HG03378 (cell line): Measurements from ENCODE around the gene ABCC1.
"Not testable (repeated sequence)": the region's sequence is repeated elsewhere in the genome, so short reads cannot be mapped to it uniquely, and the experiment has no call there.

Experiments
- ATAC-seq: cut with Tn5 transposase; IDR thresholded peaks from one replicate; pipeline ENCODE4 v1.9.1; 2021; ENCODE audit warnings: mild to moderate bottlenecking, moderate library complexity; ENCODE audit not compliant: unreplicated experiment

The ABCC1 gene

GRCh38 chr16:15966420-15966819 lies 17.0 kb downstream of the ABCC1 start:
- no peak for ATAC-seq

GRCh38 chr16:15966836-15967546 lies 17.6 kb downstream of the ABCC1 start:
- no peak for ATAC-seq

DNA sequence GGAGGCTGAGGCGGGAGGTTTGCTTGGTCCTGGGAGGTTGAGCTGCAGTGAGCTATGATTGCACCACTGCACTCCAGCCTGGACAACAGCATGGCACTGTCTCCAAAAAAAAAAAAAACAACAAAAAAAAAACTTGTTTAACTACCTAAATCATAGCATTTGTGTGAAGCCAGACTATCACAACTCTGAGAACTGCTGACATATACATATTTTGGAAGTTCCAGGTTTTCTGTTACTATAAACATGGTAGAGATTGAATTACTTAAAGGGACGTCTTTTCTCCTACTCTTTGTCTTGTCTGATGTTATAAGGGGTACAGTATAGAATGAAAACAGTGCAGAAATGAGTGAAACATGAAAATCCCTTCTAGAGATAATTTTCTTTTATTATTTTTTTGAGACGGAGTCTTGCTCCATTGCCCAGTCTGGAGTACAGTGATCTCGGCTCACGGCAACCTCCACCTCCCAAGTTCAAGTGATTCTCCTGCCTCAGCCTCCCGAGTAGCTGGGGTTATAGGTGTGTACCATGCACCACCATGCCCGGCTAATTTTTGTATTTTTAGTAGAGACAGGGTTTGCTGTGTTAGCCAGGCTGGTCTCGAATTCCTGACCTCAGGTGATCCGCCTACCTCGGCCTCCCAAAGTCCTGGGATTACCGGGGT lies 18.4 kb downstream of the ABCC1 start:
- ATAC-seq = no peak

DNA sequence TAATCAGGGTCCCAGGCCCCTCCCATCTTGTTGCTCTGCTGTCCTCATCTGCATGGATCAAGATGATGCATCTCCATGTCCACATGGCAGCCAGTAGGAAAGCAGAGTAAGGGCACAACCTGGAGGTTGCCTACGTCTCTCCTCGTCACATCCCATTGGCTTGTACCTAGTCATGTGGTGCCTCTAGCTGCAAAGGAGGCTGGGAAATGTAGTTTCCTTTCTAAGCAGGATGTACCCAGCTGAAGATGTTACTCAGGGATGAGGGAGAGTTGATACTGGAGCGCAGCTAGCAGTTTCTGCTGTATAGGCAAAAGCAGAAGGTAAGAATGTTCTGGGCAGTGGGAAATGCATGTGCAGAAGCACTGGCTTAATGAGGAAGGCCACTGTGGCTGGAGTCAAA lies 20.8 kb downstream of the ABCC1 start:
- no peak for ATAC-seq

DNA sequence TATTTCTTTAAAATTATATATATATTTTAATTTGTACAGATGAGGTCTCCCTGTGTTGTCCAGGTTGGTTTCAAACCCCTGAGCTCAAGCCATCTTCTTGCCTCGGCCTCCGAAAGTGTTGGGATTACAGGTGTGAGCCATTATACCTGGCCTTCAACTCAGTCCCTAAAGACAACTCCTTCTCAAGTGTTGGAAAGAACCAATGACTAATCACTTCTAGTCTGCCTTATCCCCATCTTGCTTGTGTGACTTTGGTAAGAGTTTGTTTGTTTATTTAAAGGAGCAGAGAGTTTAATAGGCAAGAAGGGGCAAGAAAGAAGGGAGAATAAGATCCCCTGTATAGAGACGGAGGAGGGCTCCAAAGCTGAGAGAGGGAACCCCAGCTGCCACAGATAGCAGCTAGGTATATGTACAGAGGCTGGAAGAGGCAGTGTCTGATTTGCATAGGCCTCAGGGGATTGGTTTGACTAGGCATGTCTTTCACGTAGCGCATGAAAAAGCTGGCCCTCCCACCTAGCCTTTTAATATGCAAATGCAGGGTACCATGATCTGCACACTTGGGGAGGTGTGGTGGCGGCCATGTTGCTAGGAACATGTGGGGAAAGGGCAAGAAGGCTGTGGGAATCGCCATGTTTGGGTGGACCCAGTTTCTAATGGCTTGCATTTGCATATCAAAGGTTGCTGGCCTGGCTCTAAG lies 21.5 kb downstream of the ABCC1 start:
- no peak for ATAC-seq

GRCh38 chr16:15971440-15971815 lies 22.0 kb downstream of the ABCC1 start:
- ATAC-seq = no peak

DNA sequence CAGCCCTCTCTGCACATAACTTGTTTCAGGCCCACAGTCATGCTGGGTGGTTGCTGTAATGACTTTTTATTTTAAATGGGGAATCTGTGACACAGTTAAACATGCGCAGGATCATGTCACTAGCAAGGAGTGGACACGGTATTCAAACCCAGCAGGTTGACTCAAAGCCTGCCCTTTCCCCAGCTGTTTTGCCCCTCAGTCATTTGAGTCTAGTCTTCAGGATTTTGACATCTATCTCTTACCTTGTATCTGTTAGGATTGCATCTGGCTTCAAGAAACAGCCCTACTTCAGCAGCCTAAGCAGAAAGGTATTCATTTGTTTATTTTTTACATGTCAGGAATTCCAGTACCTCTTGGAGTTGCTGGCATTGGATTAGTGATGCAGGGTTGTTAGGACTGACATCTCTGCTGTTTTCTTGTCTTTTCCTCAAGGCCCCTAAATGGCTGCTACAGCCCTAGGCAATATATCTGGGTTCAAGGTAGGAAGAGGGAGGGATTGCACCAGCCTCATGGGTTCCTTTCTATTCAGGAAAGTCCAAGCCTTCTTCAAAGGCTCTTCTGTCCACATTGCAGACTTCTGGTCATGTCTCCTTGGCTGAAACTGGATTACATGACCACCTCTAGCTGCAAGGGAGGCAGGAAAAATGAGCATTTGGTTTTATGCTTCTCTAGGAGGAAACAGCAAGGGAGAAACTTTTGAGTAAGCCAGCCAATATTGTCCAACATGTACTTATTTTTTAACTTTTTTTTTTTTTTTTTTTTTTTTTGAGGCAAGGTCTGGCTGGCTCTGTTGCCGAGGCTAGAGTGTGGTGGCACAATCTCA lies 22.8 kb downstream of the ABCC1 start:
- ATAC-seq = no peak

DNA sequence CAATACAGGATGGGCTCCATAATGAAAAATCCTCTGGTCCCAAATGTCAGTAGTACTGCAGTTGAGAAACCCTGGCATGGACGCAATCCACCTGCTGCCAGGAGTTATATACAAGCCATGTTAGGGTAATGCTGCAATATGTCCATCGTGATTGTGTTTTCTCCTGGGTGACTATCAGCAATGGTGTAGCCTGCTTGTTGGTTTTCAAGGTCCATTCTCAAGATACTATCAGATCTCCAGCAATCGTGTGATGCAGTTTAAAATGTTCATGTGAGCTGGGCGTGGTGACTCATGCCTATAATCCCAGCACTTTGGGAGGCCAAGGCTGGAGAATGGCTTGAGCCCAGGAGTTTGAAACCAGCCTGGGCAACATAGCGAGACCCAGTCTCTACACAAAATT lies 24.0 kb downstream of the ABCC1 start:
- no peak for ATAC-seq

GRCh38 chr16:15974057-15974456 lies 24.6 kb downstream of the ABCC1 start:
- no peak for ATAC-seq

DNA sequence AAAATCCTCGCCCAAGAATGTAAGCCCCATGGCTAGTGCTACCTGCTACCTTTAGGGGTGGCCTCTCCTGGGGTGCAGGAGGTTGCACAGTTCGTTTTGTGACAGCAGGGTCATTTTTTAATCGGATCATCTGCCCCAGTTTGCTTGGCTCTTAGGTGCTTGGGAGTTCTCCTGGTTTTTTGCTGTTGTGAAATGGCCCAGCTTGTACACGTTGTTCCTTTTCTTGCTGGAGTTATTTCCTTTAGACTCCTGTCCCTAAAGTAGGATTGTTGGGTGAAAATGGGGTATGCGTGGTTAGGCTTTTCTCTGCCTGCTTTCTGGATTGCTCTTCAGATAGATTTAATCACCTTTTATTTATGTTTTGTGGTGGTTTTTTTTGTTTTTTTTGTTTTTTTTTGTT lies 25.8 kb downstream of the ABCC1 start:
- no peak for ATAC-seq

GRCh38 chr16:15976225-15976812 lies 26.9 kb downstream of the ABCC1 start:
- ATAC-seq = no peak

GRCh38 chr16:15976929-15977637 lies 27.7 kb downstream of the ABCC1 start:
- no peak for ATAC-seq

GRCh38 chr16:15979801-15980200 lies 30.4 kb downstream of the ABCC1 start:
- ATAC-seq = no peak

- no peak for ATAC-seq
Observed at GRCh38 chr16:15980329-15980728, 30.9 kb downstream of the ABCC1 start.

- ATAC-seq = no peak
Observed at GRCh38 chr16:15981382-15981781, 32.0 kb downstream of the ABCC1 start.

DNA sequence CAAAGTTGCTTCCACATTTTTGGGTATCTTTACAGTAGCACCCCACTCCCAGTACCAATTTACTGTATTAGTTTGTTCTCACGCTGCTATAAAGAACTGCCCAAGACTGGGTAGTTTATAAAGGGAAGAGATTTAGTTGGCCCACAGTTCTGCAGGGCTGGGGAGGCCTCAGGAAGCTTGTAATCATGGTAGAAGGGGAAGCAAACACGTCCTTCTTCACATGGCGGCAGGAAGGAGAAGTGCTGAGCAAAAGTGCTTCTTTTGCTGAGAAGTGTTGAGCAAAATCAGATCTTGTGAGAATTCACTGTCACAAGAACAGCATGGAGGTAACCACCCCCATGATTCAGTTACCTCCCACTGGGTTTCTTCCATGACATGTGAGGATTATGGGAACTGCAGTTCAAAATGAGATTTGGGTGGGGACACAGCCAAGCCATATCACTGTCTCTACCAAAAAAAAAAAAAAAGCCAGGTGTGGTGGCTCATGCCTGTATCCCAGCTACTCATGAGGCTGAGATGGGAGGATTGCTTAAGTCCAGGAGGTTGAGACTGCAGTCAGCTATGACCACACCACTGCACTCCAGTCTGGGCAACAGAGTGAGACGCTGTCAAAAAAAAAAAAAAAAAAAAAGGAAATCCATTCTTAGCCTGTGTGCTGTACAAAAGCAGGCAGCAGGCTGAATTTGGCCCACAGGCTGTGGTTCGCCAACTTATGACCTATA lies 32.9 kb downstream of the ABCC1 start:
- ATAC-seq = not testable (repeated sequence)

GRCh38 chr16:15983898-15984297 lies 34.5 kb downstream of the ABCC1 start:
- ATAC-seq = no peak

GRCh38 chr16:15985144-15985543 lies 35.7 kb downstream of the ABCC1 start:
- no peak for ATAC-seq

DNA sequence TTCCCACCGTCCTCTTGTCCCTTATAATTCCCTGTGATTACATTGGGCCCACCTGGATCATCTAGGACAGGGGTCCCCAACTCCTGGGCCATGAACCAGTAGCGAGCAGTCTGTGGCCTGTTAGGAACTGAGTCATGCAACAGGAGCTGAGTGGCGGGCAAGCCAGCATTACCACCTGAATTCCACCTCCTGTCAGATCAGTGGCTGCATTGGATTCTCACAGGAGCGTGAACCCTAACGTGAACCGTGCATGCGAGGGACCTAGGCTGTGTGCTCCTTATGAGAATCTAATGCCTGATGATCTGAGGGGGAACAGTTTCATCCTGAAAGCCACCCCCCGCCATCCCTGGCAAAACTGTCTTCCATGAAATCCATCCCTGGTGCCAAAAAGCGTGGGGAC lies 36.8 kb downstream of the ABCC1 start:
- no peak for ATAC-seq
